HepG2 (cell line): ENCODE results near the gene MPC1.
"Not testable (repeated sequence)": the region's sequence is repeated elsewhere in the genome, so short reads cannot be mapped to it uniquely, and the experiment has no call there.

Source experiments
- BCL3 ChIP-seq: sonication (generic); formaldehyde crosslinking; IDR thresholded peaks from 2 replicates; pipeline ENCODE4 v1.5.1; 2020; ENCODE audit warnings: mild to moderate bottlenecking, missing genetic modification reagents, moderate library complexity
- BORCS8-MEF2B ChIP-seq: sonication (generic); formaldehyde crosslinking; IDR thresholded peaks from 2 replicates; pipeline ENCODE4 v1.8.0; 2022; ENCODE audit warnings: mild to moderate bottlenecking, missing genetic modification reagents
- BRCA1 ChIP-seq: sonication (generic); formaldehyde crosslinking; IDR thresholded peaks from 2 replicates; pipeline ENCODE4 v1.4.0; 2020; ENCODE audit warnings: missing genetic modification reagents
- CTCF ChIP-seq: sonication (generic); formaldehyde crosslinking; IDR thresholded peaks from 2 replicates; pipeline ENCODE4 v1.5.0; 2020; ENCODE audit warnings: mild to moderate bottlenecking, missing genetic modification reagents, moderate library complexity
- FOXM1 ChIP-seq: sonication (generic); formaldehyde crosslinking; IDR thresholded peaks from 2 replicates; pipeline ENCODE4 v1.5.0; 2020; ENCODE audit warnings: missing genetic modification reagents
- NFYC ChIP-seq: IDR thresholded peaks from 2 replicates; pipeline ENCODE4 v1.6.1; 2016; ENCODE audit warnings: missing genetic modification reagents, missing compliant biosample characterization
- PRDM4 ChIP-seq: sonication (generic); formaldehyde crosslinking; IDR thresholded peaks from 2 replicates; pipeline ENCODE4 v1.9.0; 2021; ENCODE audit warnings: missing genetic modification reagents, borderline replicate concordance
- SMARCE1 ChIP-seq: fragments of 450-650 bp; IDR thresholded peaks from 2 replicates; pipeline ENCODE4 v1.6.1; 2017; ENCODE audit warnings: borderline replicate concordance
- ZFP41 ChIP-seq: sonication (generic); formaldehyde crosslinking; IDR thresholded peaks from 2 replicates; pipeline ENCODE4 v1.4.0; 2020; ENCODE audit warnings: mild to moderate bottlenecking, missing genetic modification reagents, borderline replicate concordance
- ZFX ChIP-seq: sonication (generic); formaldehyde crosslinking; IDR thresholded peaks from 2 replicates; pipeline ENCODE4 v1.4.0; 2020; ENCODE audit warnings: mild to moderate bottlenecking, low read depth, missing genetic modification reagents, moderate library complexity

GRCh38 chr6:166383802-166384363 is 1.1 kb upstream of the MPC1 start:
- not testable (repeated sequence) for TF ChIP-seq ZFX (CRISPR knock-in tag); SMARCE1; ZFP41 (CRISPR knock-in tag); PRDM4 (CRISPR knock-in tag); BCL3 (CRISPR knock-in tag); CTCF (CRISPR knock-in tag); FOXM1; BRCA1 (CRISPR knock-in tag)
- 0 out of 2 replicates have a peak, but pooled peaks have one; percentile 2 for TF ChIP-seq NFYC (CRISPR knock-in tag)
- 0 out of 2 replicates have a peak, but pooled peaks have one; percentile 16 for TF ChIP-seq BORCS8-MEF2B (CRISPR knock-in tag)
